Endothelial cell of umbilical vein (primary cell): ENCODE results near the gene KIF26A. TPM values are rescaled to one million over a fixed set of nuclear protein-coding genes. Genes with fewer than 3 reads are reported as not detected.

Experiments used
- BruUV-seq: library from RNA; stranded (reverse); fragments of 400-500 nt; replicated peaks from 2 replicates; lab custom pipeline; 2021; lab: Mats Ljungman, UMichigan
- CTCF ChIA-PET: fragments of 300-600, 350-600 bp; sonication (Branson Sonifier 250); formaldehyde crosslinking; loops from one replicate; lab custom pipeline; 2021; ENCODE audit warnings: antibody characterized with exemption, inconsistent platforms; lab: Charles Lee
- POLR2A ChIA-PET: fragments of 300-600, 350-600 bp; sonication (Branson Sonifier 250); formaldehyde crosslinking; loops from one replicate; lab custom pipeline; 2021; ENCODE audit warnings: antibody characterized with exemption, inconsistent platforms; lab: Charles Lee
- DNase-seq: peaks from one replicate; pipeline ENCODE4 v3.0.0-alpha.2; 2011; ENCODE audit warnings: low read depth, low spot score
- FAIRE-seq: peaks from 2 replicates; lab custom pipeline; 2011; peaks lifted over from hg19 to GRCh38; lab: Jason Lieb, UNC
- H2AFZ ChIP-seq: 2 replicates; pipeline ENCODE4 v1.6.0; 2012; ENCODE audit warnings: low read depth, low read length, control low read depth, inconsistent platforms
- H3K27ac ChIP-seq: 2 replicates; pipeline ENCODE4 v1.5.1; 2011; ENCODE audit warnings: low read depth, mild to moderate bottlenecking, control low read depth, low read length, moderate library complexity; ENCODE audit not compliant: insufficient read depth
- H3K27me3 ChIP-seq, 2 experiments: 2 replicates each; pipeline versions ENCODE4 v1.6.0 to v1.6.1; 2011; ENCODE audit warnings: low read length in 2 of 2, mixed read lengths in 1 of 2; ENCODE audit not compliant: control insufficient read depth in 2 of 2, insufficient read depth in 2 of 2
- H3K36me3 ChIP-seq, 2 experiments: 2 replicates in 1 of 2; 3 replicates in 1 of 2; pipeline ENCODE4 v1.5.1; 2011; ENCODE audit warnings: low read length in 2 of 2, mild to moderate bottlenecking in 1 of 2, moderate library complexity in 1 of 2; ENCODE audit not compliant: control insufficient read depth in 2 of 2, insufficient read depth in 2 of 2; ENCODE audit errors: extremely low read depth in 1 of 2
- H3K4me1 ChIP-seq: 3 replicates; pipeline ENCODE4 v1.5.1; 2011; ENCODE audit warnings: mild to moderate bottlenecking, low read length; ENCODE audit not compliant: control insufficient read depth, insufficient read depth; ENCODE audit errors: extremely low read depth
- H3K4me2 ChIP-seq: 2 replicates; pipeline ENCODE4 v1.6.1; 2011; ENCODE audit warnings: low read length, control low read depth, mixed read lengths; ENCODE audit not compliant: insufficient read depth
- H3K4me3 ChIP-seq, 3 experiments: fragments of 200-600 bp in 1 of 3; sonication (generic), shearing (Covaris generic) in 1 of 3; replicated peaks in 1 of 3; 2 replicates each; pipeline ENCODE4 v1.5.1; 2011 to 2016; ENCODE audit warnings: control low read depth in 3 of 3, low read length in 3 of 3, mild to moderate bottlenecking in 2 of 3, inconsistent platforms in 1 of 3, low read depth in 1 of 3, moderate library complexity in 1 of 3; ENCODE audit not compliant: insufficient read depth in 1 of 3
- H3K79me2 ChIP-seq: 2 replicates; pipeline ENCODE4 v1.6.0; 2012; ENCODE audit warnings: low read length, inconsistent platforms; ENCODE audit not compliant: control insufficient read depth, insufficient read depth
- H3K9ac ChIP-seq: replicated peaks from 2 replicates; pipeline ENCODE3; 2011; ENCODE audit warnings: low read length, control low read depth; ENCODE audit not compliant: insufficient read depth; ENCODE audit errors: extremely low read depth
- H3K9me1 ChIP-seq: replicated peaks from 3 replicates; pipeline ENCODE4 v1.6.0; 2011; ENCODE audit warnings: mild to moderate bottlenecking, low read length; ENCODE audit not compliant: control insufficient read depth, insufficient read depth; ENCODE audit errors: extremely low read depth
- H3K9me3 ChIP-seq: replicated peaks from 2 replicates; pipeline ENCODE4 v1.5.1; 2012; ENCODE audit warnings: low read length, inconsistent platforms; ENCODE audit not compliant: control insufficient read depth, insufficient read depth
- H4K20me1 ChIP-seq: replicated peaks from 2 replicates; pipeline ENCODE3; 2011; ENCODE audit warnings: mild to moderate bottlenecking, low read length; ENCODE audit not compliant: control insufficient read depth, insufficient read depth; ENCODE audit errors: extremely low read depth
- EZH2 ChIP-seq: IDR thresholded peaks from 2 replicates; pipeline ENCODE4 v1.6.1; 2012; ENCODE audit warnings: borderline replicate concordance, low read depth, mild to moderate bottlenecking, moderate library complexity, low read length, inconsistent platforms; ENCODE audit not compliant: severe bottlenecking
- JUN ChIP-seq: IDR thresholded peaks from 2 replicates; pipeline ENCODE4 v1.6.1; 2011; ENCODE audit warnings: borderline replicate concordance, low read depth; ENCODE audit not compliant: insufficient read length, insufficient read depth
- MYC ChIP-seq: IDR thresholded peaks from one replicate; pipeline ENCODE4 v1.6.1; 2011; ENCODE audit warnings: mild to moderate bottlenecking, low read depth, low read length
- POLR2A ChIP-seq: IDR thresholded peaks from 2 replicates; pipeline ENCODE4 v1.6.1; 2012; ENCODE audit warnings: low read depth, mild to moderate bottlenecking, control low read depth, low read length
- dilution Hi-C: fragments of 300-500 bp; cut with MboI; formaldehyde crosslinking; loops from one replicate; pipeline ENCODE4 v1.15.0; 2019; ENCODE audit warnings: low sequenced_read_pairs; ENCODE audit not compliant: extremely low pct_ligation_motif_present
- intact Hi-C: fragments of 100-400 bp; cut with micrococcal nuclease; formaldehyde crosslinking; loops from one replicate; pipeline ENCODE4 v1.10.0; 2022
- polyA plus RNA-seq, 4 experiments: library from polyadenylated mRNA; depleted of rRNA in 3 of 4; stranded (reverse) in 3 of 4; unstranded in 1 of 4; fragments of >200 nt; gene quantifications; 2 replicates each; pipeline versions ENCODE4 v1.2.1 to v1.2.3, GENCODE V29; 2011 to 2012; ENCODE audit warnings: missing spikeins in 1 of 4
- total RNA-seq: library from RNA; stranded (reverse); gene quantifications from 2 replicates; pipeline ENCODE4 v1.2.3, GENCODE V29; 2021
- TF ChIP-seq, protein P1 (sequence below): IDR thresholded peaks from 2 replicates; pipeline ENCODE4 v1.6.1; 2011; ENCODE audit not compliant: insufficient read depth, insufficient read length

Gene KIF26A
- total and polyA plus RNA-seq, 2 donors (not counting 3 experiments of a cell fraction or from before 2014, with no cell fraction given) = 3.6 to 10.7 TPM

DNA sequence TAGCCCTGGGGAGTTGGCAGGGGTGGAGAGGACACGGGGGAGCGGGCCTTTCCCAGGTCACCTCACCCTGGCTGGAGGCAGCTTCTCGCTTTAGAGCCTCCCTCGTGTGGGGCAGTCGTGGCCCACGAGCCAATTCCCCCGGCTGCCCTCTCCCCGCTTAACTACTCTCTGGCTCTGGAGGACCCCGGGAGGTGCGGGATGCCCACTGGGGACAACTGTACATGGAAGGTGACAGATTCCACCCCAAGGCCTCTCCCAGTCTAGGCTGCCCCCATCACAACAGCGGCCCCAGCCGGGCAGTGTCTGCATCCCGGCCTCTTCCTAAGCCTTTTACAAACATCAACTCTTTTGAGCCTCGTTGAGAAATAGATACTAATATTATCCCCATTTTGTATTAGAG, 78.1 kb downstream of the KIF26A start:
- Histone ChIP-seq H3K9me1 (no peaks in the 10 kb centered on the region), H3K79me2 (no peaks in the 10 kb centered on the region), H3K4me1 (no peaks in the 10 kb centered on the region), H4K20me1 (no peaks in the 10 kb centered on the region), H3K9ac (no peak overlapping the region), H3K36me3 (no peaks in the 10 kb centered on the region), H3K27ac (no peak overlapping the region), H3K27me3 (no peaks in the 10 kb centered on the region), H3K4me2 (no peak overlapping the region), H3K4me3 (no peak overlapping the region), H2AFZ (no peak overlapping the region), H3K9me3 (no peaks in the 10 kb centered on the region)
- no TSS peak for BruUV-seq
- TF ChIP-seq JUN (no peak), MYC (no peak), EZH2 (no peak), POLR2A (no peak)
- TF ChIP-seq, protein P1, sequence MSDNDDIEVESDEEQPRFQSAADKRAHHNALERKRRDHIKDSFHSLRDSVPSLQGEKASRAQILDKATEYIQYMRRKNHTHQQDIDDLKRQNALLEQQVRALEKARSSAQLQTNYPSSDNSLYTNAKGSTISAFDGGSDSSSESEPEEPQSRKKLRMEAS = no peak
- intact Hi-C loops (no loop called here), dilution Hi-C loops (no loop called here)
- DNase-seq = no peak
- POLR2A ChIA-PET = no interaction called here
- CTCF ChIA-PET = interaction anchor here (0.6 kb wide), 1 partner anchor 9 kb away, joined by 3 read pairs; no protein-coding TSS in a partner anchor
- no peak for FAIRE-seq

GRCh38 chr14:104217486-104218360, 79.3 kb downstream of the KIF26A start:
- H3K4me2 ChIP-seq = no peak overlapping the region
- H3K27me3 ChIP-seq = no peaks in the 10 kb centered on the region
- H3K4me1 ChIP-seq = no peaks in the 10 kb centered on the region
- no peaks in the 10 kb centered on the region for H3K79me2 ChIP-seq
- H3K36me3 ChIP-seq = no peaks in the 10 kb centered on the region
- H3K9me3 ChIP-seq = no peaks in the 10 kb centered on the region
- no peak for FAIRE-seq
- intact Hi-C loops (no loop called here), dilution Hi-C loops (no loop called here)
- H3K9me1 ChIP-seq = no peaks in the 10 kb centered on the region
- no peaks in the 10 kb centered on the region for H4K20me1 ChIP-seq
- H2AFZ ChIP-seq = no peak overlapping the region
- no peak overlapping the region for H3K9ac ChIP-seq
- H3K4me3 ChIP-seq = no peak overlapping the region
- no peak overlapping the region for H3K27ac ChIP-seq
- CTCF ChIA-PET = no interaction called here
- POLR2A ChIA-PET = no interaction called here
- no peak for DNase-seq
- no TSS peak for BruUV-seq
- TF ChIP-seq EZH2 = no peak
